Colon (tissue), 2 donors: ENCODE measurements around the gene TMEM88.

Experiments
- FAIRE-seq: peaks from 2 replicates; lab custom pipeline; 2012; peaks lifted over from hg19 to GRCh38; lab: Jason Lieb, UNC
- donor health status: control.
- donor health status: control.

Gene TMEM88

GRCh38 chr17:7885367-7886226, 30.7 kb downstream of the TMEM88 start:
- no peak for FAIRE-seq

- no peak for FAIRE-seq
These were observed 31.6 kb downstream of the TMEM88 start for GRCh38 chr17:7886227-7887037.

- FAIRE-seq: no peak
These were observed 32.2 kb downstream of the TMEM88 start for GRCh38 chr17:7887038-7887481.

GRCh38 chr17:7887482-7888183, 32.8 kb downstream of the TMEM88 start:
- peak; percentile 45 for FAIRE-seq

- FAIRE-seq: no peak
These were observed 33.5 kb downstream of the TMEM88 start, which contains the start of gene CHD3 for GRCh38 chr17:7888184-7888920. Gene CHD3 (plus strand): TSS chr17:7888789. CDS start chr17:7889001, 212 bp downstream.

GRCh38 chr17:7889166-7889955, 34.5 kb downstream of the TMEM88 start:
- no peak for FAIRE-seq

- no peak for FAIRE-seq
These were observed 38.5 kb downstream of the TMEM88 start for GRCh38 chr17:7893187-7893880.

- FAIRE-seq: no peak
These were observed 39.4 kb downstream of the TMEM88 start for GRCh38 chr17:7894226-7894625.

- FAIRE-seq: no peak
These were observed 40.0 kb downstream of the TMEM88 start for GRCh38 chr17:7894866-7895265.

- FAIRE-seq: no peak
These were observed 42.2 kb downstream of the TMEM88 start for GRCh38 chr17:7897090-7897489.

GRCh38 chr17:7897773-7898172, 42.9 kb downstream of the TMEM88 start:
- no peak for FAIRE-seq

GRCh38 chr17:7903154-7904103, 48.6 kb downstream of the TMEM88 start:
- no peak for FAIRE-seq
